ENCODE data around the gene SCN11A. TPM values are rescaled to one million over a fixed set of nuclear protein-coding genes. Genes with fewer than 3 reads are reported as not detected.

Gene SCN11A
- 0.05 TPM in 2 replicates for polyA plus RNA-seq (2011; rRNA removed)
- not detected in 2 replicates for polyA minus RNA-seq (2011; rRNA and poly(A)+ RNA removed)

DNA sequence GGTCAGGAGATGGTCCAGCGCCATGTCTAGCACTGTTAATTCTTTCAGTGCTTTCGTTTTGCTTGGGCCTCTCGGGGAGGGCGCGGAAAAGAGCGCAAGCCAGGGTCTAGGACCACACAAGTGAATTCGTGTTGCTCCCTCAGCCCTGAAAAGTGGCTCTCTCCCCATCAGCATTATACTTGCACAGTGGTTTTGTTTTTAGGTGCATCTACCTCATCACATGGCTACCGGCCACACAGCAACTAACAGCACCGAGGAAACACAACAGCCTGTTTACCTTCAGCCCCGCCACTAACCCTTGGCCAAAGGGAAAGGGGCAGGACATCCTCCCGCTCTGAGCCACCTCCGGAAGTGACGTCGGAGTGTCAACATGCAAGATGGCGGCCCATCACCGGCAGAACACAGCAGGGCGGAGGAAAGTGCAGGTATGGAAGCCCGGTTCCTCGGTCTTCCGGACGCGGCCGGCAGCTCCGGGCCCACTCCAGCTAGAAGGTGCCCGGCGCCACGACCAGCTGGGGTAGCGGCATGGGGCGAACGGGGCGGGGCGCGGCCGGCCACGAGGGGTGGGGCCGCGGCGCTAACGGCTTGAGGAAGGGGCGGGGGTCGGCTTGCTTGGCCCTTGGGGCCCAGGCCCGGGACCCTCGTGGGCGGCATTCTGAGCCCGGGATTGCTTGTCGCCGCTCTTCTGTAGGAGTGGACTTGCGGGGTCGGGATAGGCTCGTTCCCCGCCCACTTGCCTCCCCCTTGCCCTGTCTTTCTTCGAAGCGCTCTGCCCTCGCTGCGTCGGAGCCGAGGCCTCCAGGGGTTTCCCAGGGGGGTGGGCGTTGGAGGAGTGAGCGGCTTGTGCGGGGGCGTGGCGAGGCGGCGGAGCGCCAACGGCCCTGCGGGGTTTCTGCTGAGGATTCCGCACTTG lies at the start of gene SCN11A, which contains the start of gene WDR48:
SCN11A (minus strand) TSS at position 296 of the 913 bp plus-strand sequence. CDS start 101,582 bp downstream, outside the sequence.
WDR48 (plus strand) TSS at position 368 of the 913 bp plus-strand sequence; CDS start at position 378, 10 bp downstream.
- H3K9me3 ChIP-seq (ENCODE audit: control insufficient read depth, insufficient read depth, low read length), result no peaks in the 10 kb centered on the region; the same call in 1 of the 2 replicates
- peak within 1 kb of the TSS; percentile 81 for H3K4me3 ChIP-seq (ENCODE audit: low read depth, low read length)
- TF ChIP-seq, protein P1, sequence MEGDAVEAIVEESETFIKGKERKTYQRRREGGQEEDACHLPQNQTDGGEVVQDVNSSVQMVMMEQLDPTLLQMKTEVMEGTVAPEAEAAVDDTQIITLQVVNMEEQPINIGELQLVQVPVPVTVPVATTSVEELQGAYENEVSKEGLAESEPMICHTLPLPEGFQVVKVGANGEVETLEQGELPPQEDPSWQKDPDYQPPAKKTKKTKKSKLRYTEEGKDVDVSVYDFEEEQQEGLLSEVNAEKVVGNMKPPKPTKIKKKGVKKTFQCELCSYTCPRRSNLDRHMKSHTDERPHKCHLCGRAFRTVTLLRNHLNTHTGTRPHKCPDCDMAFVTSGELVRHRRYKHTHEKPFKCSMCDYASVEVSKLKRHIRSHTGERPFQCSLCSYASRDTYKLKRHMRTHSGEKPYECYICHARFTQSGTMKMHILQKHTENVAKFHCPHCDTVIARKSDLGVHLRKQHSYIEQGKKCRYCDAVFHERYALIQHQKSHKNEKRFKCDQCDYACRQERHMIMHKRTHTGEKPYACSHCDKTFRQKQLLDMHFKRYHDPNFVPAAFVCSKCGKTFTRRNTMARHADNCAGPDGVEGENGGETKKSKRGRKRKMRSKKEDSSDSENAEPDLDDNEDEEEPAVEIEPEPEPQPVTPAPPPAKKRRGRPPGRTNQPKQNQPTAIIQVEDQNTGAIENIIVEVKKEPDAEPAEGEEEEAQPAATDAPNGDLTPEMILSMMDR (IDR thresholded peaks at IDR 0.05; ENCODE audit: low read depth, low read length), result no peak
- ChIA-PET CTCF (interaction anchor here (1.0 to 1.8 kb wide), 5 partner anchors 14 to 401 kb away, joined by 3 to 8 read pairs (median 4); no protein-coding TSS in a partner anchor), POLR2A (no interaction called here)
- peak; percentile 70 for DNase-seq (ENCODE audit: low read depth, low spot score)
- H3K27me3 ChIP-seq (ENCODE audit: control insufficient read depth, insufficient read depth, low read length), result peaks cover 3% of the 10 kb centered on the region
- peak within 1 kb of the TSS; percentile 54 for H3K27ac ChIP-seq (ENCODE audit: low read depth, low read length)

- no peak for DNase-seq (ENCODE audit: low read depth, low spot score)
- no peaks in the 10 kb centered on the region for H3K9me3 ChIP-seq (ENCODE audit: control insufficient read depth, insufficient read depth, low read length)
- H3K4me3 ChIP-seq (ENCODE audit: low read depth, low read length), result no peak overlapping the region
- CTCF ChIA-PET, result interaction anchor here (1.0 to 2.9 kb wide), 5 partner anchors 12 to 191 kb away, joined by 3 to 16 read pairs (median 4); no protein-coding TSS in a partner anchor
- POLR2A ChIA-PET, result no interaction called here
- no peaks in the 10 kb centered on the region for H3K27me3 ChIP-seq (ENCODE audit: control insufficient read depth, insufficient read depth, low read length)
- TF ChIP-seq, protein P1 (IDR thresholded peaks at IDR 0.05; ENCODE audit: low read depth, low read length), result peak; percentile 71
- no peak overlapping the region for H3K27ac ChIP-seq (ENCODE audit: low read depth, low read length)
Measured at GRCh38 chr3:39101022-39101689, 49.4 kb upstream of the SCN11A start.

DNA sequence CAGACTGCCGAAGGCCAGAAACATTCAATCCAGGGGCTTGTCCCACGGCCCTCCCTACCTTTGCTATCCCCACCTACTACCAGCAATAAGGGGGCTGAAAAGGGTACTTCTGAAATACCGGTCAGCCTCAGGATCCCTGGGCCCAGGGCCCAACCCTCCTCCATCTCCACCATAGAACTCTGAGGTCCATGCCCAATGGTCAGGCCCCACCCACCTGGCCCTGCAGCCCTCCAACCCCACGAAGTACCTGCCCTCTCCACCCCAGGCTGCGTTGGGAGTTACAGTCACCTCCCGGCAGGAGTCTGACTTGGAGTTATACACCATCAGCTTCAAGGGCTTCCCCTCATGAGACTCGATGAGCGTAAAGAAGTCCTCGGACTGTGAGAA lies 48.7 kb upstream of the SCN11A start:
- no peak overlapping the region for H3K4me3 ChIP-seq (ENCODE audit: low read depth, low read length)
- no peaks in the 10 kb centered on the region for H3K9me3 ChIP-seq (ENCODE audit: control insufficient read depth, insufficient read depth, low read length)
- ChIA-PET POLR2A (no interaction called here), CTCF (interaction anchor here (0.5 to 2.9 kb wide), 6 partner anchors 11 to 242 kb away, joined by 3 to 16 read pairs (median 6); no protein-coding TSS in a partner anchor)
- TF ChIP-seq, protein P1 (IDR thresholded peaks at IDR 0.05; ENCODE audit: low read depth, low read length), result no peak
- no peak overlapping the region for H3K27ac ChIP-seq (ENCODE audit: low read depth, low read length)
- DNase-seq (ENCODE audit: low read depth, low spot score), result no peak
- no peaks in the 10 kb centered on the region for H3K27me3 ChIP-seq (ENCODE audit: control insufficient read depth, insufficient read depth, low read length)

- ChIA-PET POLR2A (no interaction called here), CTCF (interaction anchor here (0.5 to 2.8 kb wide), 3 partner anchors 79 to 243 kb away, joined by 3 to 15 read pairs (median 7); no protein-coding TSS in a partner anchor)
- Histone ChIP-seq H3K27ac (ENCODE audit: low read depth, low read length) (no peak overlapping the region), H3K9me3 (ENCODE audit: control insufficient read depth, insufficient read depth, low read length) (no peaks in the 10 kb centered on the region), H3K4me3 (ENCODE audit: low read depth, low read length) (no peak overlapping the region), H3K27me3 (ENCODE audit: control insufficient read depth, insufficient read depth, low read length) (no peaks in the 10 kb centered on the region)
- no peak for DNase-seq (ENCODE audit: low read depth, low spot score)
- TF ChIP-seq, protein P1 (IDR thresholded peaks at IDR 0.05; ENCODE audit: low read depth, low read length), result no peak
Measured at GRCh38 chr3:39099738-39100499, 48.2 kb upstream of the SCN11A start.

Data from AG04450 (cell line).